Omental fat pad (tissue), 4 donors: ENCODE results near the gene SAFB. TPM values are rescaled to one million over a fixed set of nuclear protein-coding genes. Genes with fewer than 3 reads are reported as not detected.
A peak's percentile ranks its signal among the peaks of the same experiment; 100 is the strongest.

ENCODE experiments used
- ATAC-seq: fragments of 150-250 bp; one replicate; pipeline ENCODE4 v1.9.1; 2016; ENCODE audit warnings: mild to moderate bottlenecking, moderate library complexity; ENCODE audit not compliant: low FRiP score
- DNase-seq: peaks from one replicate; pipeline ENCODE4 v3.0.0-alpha.2; 2019; ENCODE audit warnings: low spot score
- CTCF ChIP-seq, 3 donors: fragments of 450-650 bp; IDR thresholded peaks; one replicate each; pipeline ENCODE4 v1.5.1; 2016 to 2017; ENCODE audit warnings: antibody characterized with exemption in 3 of 3, mild to moderate bottlenecking in 3 of 3, moderate library complexity in 2 of 3
- total RNA-seq, 4 donors: library from RNA; depleted of rRNA; stranded (reverse); fragments of >200 nt; gene quantifications; one replicate each; pipeline ENCODE4 v1.1.0, GENCODE V29; 2016

SAFB gene
- total RNA-seq, 4 donors from 2014 or later: 56.7 to 139 (median 86.9) TPM

DNA sequence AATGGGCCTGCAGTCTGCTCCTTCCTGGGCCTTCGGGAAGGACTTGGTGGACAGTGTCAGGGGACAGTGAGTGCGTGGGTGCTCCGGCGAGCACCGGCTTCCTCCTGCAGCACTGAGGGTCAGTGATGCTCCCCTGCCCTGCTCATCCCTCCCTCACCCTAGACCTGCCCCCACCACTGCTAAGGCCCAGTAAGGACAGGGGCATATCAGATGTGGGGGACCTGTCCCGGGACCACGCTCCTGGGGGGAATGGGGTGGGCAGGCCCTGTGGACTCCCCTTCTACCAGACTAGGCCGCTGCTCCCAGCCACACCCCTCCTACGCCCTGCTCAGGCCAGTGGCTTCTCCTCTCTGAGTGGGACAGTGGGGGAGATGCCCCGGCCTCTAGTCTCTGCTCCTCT lies 54.3 kb downstream of the SAFB start:
- TF ChIP-seq CTCF (IDR thresholded peaks at IDR 0.05): no peak
- DNase-seq (no peak), ATAC-seq (no peak)

DNA sequence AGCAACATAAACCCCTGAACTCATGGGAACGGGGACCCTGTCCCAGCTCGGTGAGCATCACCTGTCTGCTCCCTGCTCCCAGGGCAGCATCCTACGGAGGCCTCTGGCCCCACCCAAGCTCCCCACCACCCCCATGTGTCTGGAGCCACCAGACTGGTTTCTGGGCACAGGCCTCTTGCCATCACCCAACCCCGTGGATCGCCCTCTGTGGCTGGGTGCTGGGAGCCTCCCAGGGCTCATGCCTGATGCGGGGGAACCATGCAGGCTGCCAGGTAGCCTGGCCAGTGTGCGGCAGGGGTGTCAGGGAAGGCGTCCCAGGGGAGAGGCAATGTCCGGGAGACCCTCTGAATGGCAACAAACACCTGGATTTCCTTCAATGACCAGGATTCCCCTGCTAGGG lies 54.7 kb downstream of the SAFB start:
- DNase-seq (no peak), ATAC-seq (no peak)
- TF ChIP-seq CTCF (IDR thresholded peaks at IDR 0.05): no peak

DNA sequence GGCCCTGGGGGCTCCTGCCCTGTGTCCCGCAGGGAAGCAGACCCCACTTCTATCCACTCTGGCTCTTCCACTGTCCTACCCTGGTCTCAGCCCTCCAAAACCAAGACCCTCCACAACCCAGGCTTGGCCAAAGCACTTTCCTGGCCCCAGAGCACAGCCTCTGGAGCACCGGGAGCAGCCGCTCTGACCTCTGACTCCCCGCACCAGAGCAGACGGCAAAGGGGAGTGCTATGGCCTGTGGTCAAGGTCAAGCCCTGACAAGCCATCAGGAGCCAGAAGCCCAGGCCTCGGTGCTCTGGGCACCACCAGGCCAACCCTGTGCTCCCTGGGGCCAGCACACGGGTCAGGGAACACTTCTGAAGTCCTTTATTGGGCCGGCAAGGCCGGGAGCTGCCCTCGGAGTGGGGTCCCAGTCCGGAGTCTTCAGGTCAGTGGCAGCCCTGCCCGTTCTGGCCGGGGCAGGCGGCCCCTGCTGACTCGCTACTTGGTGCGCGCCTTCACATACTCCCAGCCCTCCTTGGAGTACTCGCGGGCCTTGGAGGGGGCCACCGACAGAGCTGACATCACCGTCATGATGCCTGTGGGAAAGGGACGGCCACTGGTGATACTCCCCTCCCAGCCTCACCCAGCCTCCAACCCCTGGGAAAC lies 55.3 kb downstream of the SAFB start:
- DNase-seq: no peak
- ATAC-seq: no peak
- TF ChIP-seq CTCF (IDR thresholded peaks at IDR 0.05): no peak

GRCh38 chr19:5679289-5680083 lies 56.6 kb downstream of the SAFB start:
- DNase-seq: no peak
- no peak for ATAC-seq

GRCh38 chr19:5680084-5680436 lies 57.2 kb downstream of the SAFB start:
- TF ChIP-seq CTCF (IDR thresholded peaks at IDR 0.05): no peak
- DNase-seq: no peak
- peak; percentile 1 for ATAC-seq

More at GRCh38 chr19:5679289-5680083, 56.6 kb downstream of the SAFB start:
- TF ChIP-seq CTCF (IDR thresholded peaks at IDR 0.05): no peak

GRCh38 chr19:5680437-5681368 lies 57.8 kb downstream of the SAFB start, which contains the start of the genes HSD11B1L and MICOS13:
HSD11B1L (plus strand) TSS chr19:5681027; CDS start chr19:5684833, 3,806 bp downstream.
MICOS13 (minus strand) TSS chr19:5680516; CDS start chr19:5680486, 30 bp downstream.
- no peak for TF ChIP-seq CTCF (IDR thresholded peaks at IDR 0.05)
- ATAC-seq: peak; percentile 96
- DNase-seq: peak; percentile 98
